K562 (cell line): ENCODE measurements around the gene ANKRD10.
"Not testable (repeated sequence)": the region's sequence is repeated elsewhere in the genome, so short reads cannot be mapped to it uniquely, and the experiment has no call there.

ENCODE experiments used
- ATF7 ChIP-seq: fragments of 450-650 bp; IDR thresholded peaks from 2 replicates; pipeline ENCODE4 v1.7.1; 2014; ENCODE audit warnings: mild to moderate bottlenecking, moderate library complexity
- CTCF ChIP-seq, 3 experiments: IDR thresholded peaks in 2 of 3; conservative IDR thresholded peaks in 1 of 3; 2 replicates each; pipeline ENCODE4 v1.5.1; 2011 to 2012; ENCODE audit warnings: low read length in 3 of 3, mild to moderate bottlenecking in 3 of 3, control low read depth in 2 of 3, improper control_type of control experiment in 1 of 3, inconsistent platforms in 1 of 3, low read depth in 1 of 3, mixed read lengths in 1 of 3, moderate library complexity in 1 of 3; ENCODE audit not compliant: insufficient read depth in 2 of 3
- NFRKB ChIP-seq: fragments of 450-650 bp; IDR thresholded peaks from 2 replicates; pipeline ENCODE4 v1.6.1; 2016; ENCODE audit warnings: low read depth
- PML ChIP-seq: IDR thresholded peaks from 2 replicates; pipeline ENCODE4 v1.6.1; 2012; ENCODE audit warnings: low read length, inconsistent platforms
- POLR2AphosphoS5 ChIP-seq: IDR thresholded peaks from 2 replicates; pipeline ENCODE4 v1.6.1; 2011; ENCODE audit warnings: mild to moderate bottlenecking, low read depth, low read length, moderate library complexity; ENCODE audit not compliant: control insufficient read depth, insufficient read depth
- RNF2 ChIP-seq: sonication (generic); IDR thresholded peaks from 2 replicates; pipeline ENCODE4 v1.6.1; 2016
- RUNX1 ChIP-seq: sonication (generic); IDR thresholded peaks from 2 replicates; pipeline ENCODE4 v1.6.1; 2016; ENCODE audit warnings: antibody characterized with exemption, low read depth
- YY1 ChIP-seq, 3 experiments: IDR thresholded peaks; 2 replicates each; pipeline ENCODE4 v1.6.1; 2011; ENCODE audit warnings: low read length in 2 of 3, mild to moderate bottlenecking in 2 of 3, moderate library complexity in 2 of 3, borderline replicate concordance in 1 of 3, control low read depth in 1 of 3, low read depth in 1 of 3; ENCODE audit not compliant: insufficient read depth in 3 of 3, insufficient replicate concordance in 2 of 3, control insufficient read depth in 1 of 3, insufficient read length in 1 of 3; ENCODE audit errors: extremely low read depth in 1 of 3
- ZSCAN29 ChIP-seq: fragments of 450-650 bp; IDR thresholded peaks from 2 replicates; pipeline ENCODE4 v1.6.1; 2017

GRCh38 chr13:110952135-110952534 is 37.3 kb upstream of the ANKRD10 start:
- TF ChIP-seq ZSCAN29; CTCF (IDR thresholded peaks at IDR 0.05 in 2 of 3, conservative IDR thresholded peaks at IDR 0.05 in 1 of 3; ENCODE audit: insufficient read depth in 2 of 3, low read depth in 1 of 3, low read length in 3 of 3); RNF2; POLR2AphosphoS5; PML; YY1 (IDR thresholded peaks at IDR 0.05; ENCODE audit: borderline replicate concordance in 1 of 3, control insufficient read depth in 1 of 3, extremely low read depth in 1 of 3, insufficient read depth in 3 of 3, insufficient read length in 1 of 3, insufficient replicate concordance in 2 of 3, low read depth in 1 of 3, low read length in 2 of 3); NFRKB; RUNX1; ATF7: not testable (repeated sequence)
